Heart right ventricle (tissue), 16 donors: ENCODE data around the gene CA12. TPM values are rescaled to one million over a fixed set of nuclear protein-coding genes. Genes with fewer than 3 reads are reported as not detected.

Experiments used
- ATAC-seq, 8 donors: fragments of 200-7000 bp; cut with Tn5 transposase; one replicate each; pipeline ENCODE4 v1.9.1; 2020; ENCODE audit warnings: mild to moderate bottlenecking in 8 of 8, moderate library complexity in 8 of 8, moderate number of reproducible peaks in 1 of 8
- DNase-seq, 2 donors: peaks; one replicate each; pipeline ENCODE4 v3.0.0-alpha.2; 2020
- H3K27ac ChIP-seq, 10 donors: fragments of 200-600 bp; sonication (generic) in 2 of 10; one replicate each; pipeline versions ENCODE4 v1.5.0 to v1.8.0; 2020 to 2022; ENCODE audit warnings: mild to moderate bottlenecking in 3 of 10
- H3K27me3 ChIP-seq, 7 donors: fragments of 200-600 bp; one replicate each; pipeline ENCODE4 v1.8.0; 2021 to 2022; ENCODE audit warnings: mild to moderate bottlenecking in 2 of 7
- H3K36me3 ChIP-seq, 9 donors: fragments of 200-600 bp; sonication (generic) in 1 of 9; one replicate each; pipeline versions ENCODE4 v1.5.0 to v1.8.0; 2020 to 2022; ENCODE audit warnings: mild to moderate bottlenecking in 2 of 9
- H3K4me1 ChIP-seq, 9 donors: fragments of 200-600 bp; sonication (generic) in 1 of 9; one replicate each; pipeline versions ENCODE4 v1.5.0 to v1.8.0; 2020 to 2022; ENCODE audit warnings: mild to moderate bottlenecking in 4 of 9
- H3K4me3 ChIP-seq, 10 donors: fragments of 200-600 bp; sonication (generic) in 2 of 10; one replicate each; pipeline versions ENCODE4 v1.5.0 to v1.8.0; 2020 to 2022; ENCODE audit warnings: mild to moderate bottlenecking in 7 of 10, moderate library complexity in 2 of 10
- H3K9me3 ChIP-seq, 11 donors: fragments of 200-600 bp in 10 of 11; sonication (generic) in 2 of 11; one replicate each; pipeline versions ENCODE4 v1.5.0 to v1.8.0; 2013 to 2022; ENCODE audit warnings: mild to moderate bottlenecking in 2 of 11, control low read depth in 1 of 11, moderate library complexity in 1 of 11
- WGBS, 2 donors: extraction: QIAGEN DNeasy Blood & Tissue Kit; methylation state at CpG; one replicate each; pipeline ENCODE4 v1.1.7; 2013; ENCODE audit warnings: inconsistent platforms in 1 of 2; 5-methylcytosine and 5-hydroxymethylcytosine counted together
- intact Hi-C, 10 donors: fragments of 100-400 bp; cut with DNase I; formaldehyde crosslinking; loops; one replicate each; pipeline versions ENCODE4 v1.11.1 to v1.14.2; 2022
- polyA plus RNA-seq, 2 donors: library from polyadenylated mRNA; stranded (reverse); fragments of 200-250 nt; gene quantifications; one replicate each; pipeline ENCODE4 v1.2.3, GENCODE V29; 2013
- total RNA-seq, 10 donors: library from RNA; stranded (reverse); fragmentation: NEBNext Ultra II Directional in 3 of 10; extraction: Animal tissue kit (Norgen Biotek cat#: 25700) in 3 of 10; gene quantifications; one replicate each; pipeline versions ENCODE4 v1.2.1 to v1.2.4, GENCODE V29; 2021 to 2023
- TF ChIP-seq, protein P1 (sequence below), 9 donors: fragments of 200-600 bp; sonication (generic) in 2 of 9; IDR thresholded peaks; one replicate each; pipeline versions ENCODE4 v1.5.0 to v1.8.0; 2021 to 2022; ENCODE audit warnings: antibody characterized with exemption in 9 of 9, mild to moderate bottlenecking in 5 of 9, moderate library complexity in 1 of 9
- donor health status: Arrhythmogenic right ventricular cardiomyopathy.
- donor health status: ischemic (EF 13 %, LVEDD 7.1; RV severe dilation, severe dysfunction).
- donor health status: healthy with polysubstance abuse.
- donor health status: DM: no; HTN: yes; CAD: no.
- donor health status: DM: no; HTN: no; CAD: no.
- donor health status: ischemic (EF 25% LVEDD 6.9; RV normal size, moderate dysfunction).
- donor health status: ischemic (EF 25% LVEDD 5.7; RV mildly dilated, moderate dysfunction).
- donor health status: healthy.
- donor health status: DM: yes; HTN: yes; CAD: no.
- donor health status: Ischemic cardiomyopathy.
- donor health status: ischemic (EF 35%, LVEDD 5.7; RV mildly dilated, moderate dysfunction).
- donor health status: nonischemic (EF 11% LVEDD 7.7; RV severe dilation, severe dysfunction).
- donor health status: DM: yes; HTN: yes; CAD: no.
- donor health status: PGD.
- donor health status: ischemic (EF 29% LVEDD 5.4; RV normal size, mild dysfunction).
- donor health status: nonischemic (EF 23%, LVEDD 6.1; RV moderate dilation, normal function).

CA12 gene
- total and polyA plus RNA-seq, 12 donors: 0.07 to 1.3 (median 0.15) TPM; not detected in 1

DNA sequence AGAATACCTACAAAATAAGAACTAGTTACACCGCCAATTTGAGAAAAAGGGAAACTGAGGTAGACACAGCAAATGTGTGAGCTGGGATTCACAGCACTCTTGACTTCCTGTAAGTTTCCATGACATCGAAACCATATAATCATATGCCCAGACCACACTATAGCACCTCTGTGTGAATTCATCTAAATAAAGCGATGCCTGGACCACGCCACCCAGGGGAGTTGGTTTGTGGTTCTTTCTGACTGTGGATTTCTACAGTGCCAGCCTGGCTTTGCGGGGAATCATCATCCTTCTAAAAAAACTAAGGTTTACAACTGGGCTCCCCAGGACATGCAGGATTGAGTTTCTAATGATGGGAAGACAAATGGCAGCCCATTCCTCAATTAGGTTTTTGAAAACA, 23.5 kb upstream of the CA12 start:
- Histone ChIP-seq H3K36me3 (no peaks in the 10 kb centered on the region), H3K9me3 (no peaks in the 10 kb centered on the region), H3K27ac (no peak overlapping the region), H3K4me3 (no peak overlapping the region), H3K27me3 (no peaks in the 10 kb centered on the region), H3K4me1 (peaks cover 0 to 9% (median 0%) of the 10 kb centered on the region in 9 donors)
- intact Hi-C loops: loop anchor here in 4 of 10 donors (2.0 to 10.0 kb wide), 4 partner anchors 60 to 360 kb away; partner anchors contain the start of genes LACTB (in 1 of the 4) and TPM1 (in 1 of the 4)
- ATAC-seq (no peak), DNase-seq (no peak)
- TF ChIP-seq, protein P1, sequence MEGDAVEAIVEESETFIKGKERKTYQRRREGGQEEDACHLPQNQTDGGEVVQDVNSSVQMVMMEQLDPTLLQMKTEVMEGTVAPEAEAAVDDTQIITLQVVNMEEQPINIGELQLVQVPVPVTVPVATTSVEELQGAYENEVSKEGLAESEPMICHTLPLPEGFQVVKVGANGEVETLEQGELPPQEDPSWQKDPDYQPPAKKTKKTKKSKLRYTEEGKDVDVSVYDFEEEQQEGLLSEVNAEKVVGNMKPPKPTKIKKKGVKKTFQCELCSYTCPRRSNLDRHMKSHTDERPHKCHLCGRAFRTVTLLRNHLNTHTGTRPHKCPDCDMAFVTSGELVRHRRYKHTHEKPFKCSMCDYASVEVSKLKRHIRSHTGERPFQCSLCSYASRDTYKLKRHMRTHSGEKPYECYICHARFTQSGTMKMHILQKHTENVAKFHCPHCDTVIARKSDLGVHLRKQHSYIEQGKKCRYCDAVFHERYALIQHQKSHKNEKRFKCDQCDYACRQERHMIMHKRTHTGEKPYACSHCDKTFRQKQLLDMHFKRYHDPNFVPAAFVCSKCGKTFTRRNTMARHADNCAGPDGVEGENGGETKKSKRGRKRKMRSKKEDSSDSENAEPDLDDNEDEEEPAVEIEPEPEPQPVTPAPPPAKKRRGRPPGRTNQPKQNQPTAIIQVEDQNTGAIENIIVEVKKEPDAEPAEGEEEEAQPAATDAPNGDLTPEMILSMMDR (IDR thresholded peaks at IDR 0.05): no peak
- 95 to 97% methylated on average over 5 of the region's 5 CpGs for WGBS, 2 donors

DNA sequence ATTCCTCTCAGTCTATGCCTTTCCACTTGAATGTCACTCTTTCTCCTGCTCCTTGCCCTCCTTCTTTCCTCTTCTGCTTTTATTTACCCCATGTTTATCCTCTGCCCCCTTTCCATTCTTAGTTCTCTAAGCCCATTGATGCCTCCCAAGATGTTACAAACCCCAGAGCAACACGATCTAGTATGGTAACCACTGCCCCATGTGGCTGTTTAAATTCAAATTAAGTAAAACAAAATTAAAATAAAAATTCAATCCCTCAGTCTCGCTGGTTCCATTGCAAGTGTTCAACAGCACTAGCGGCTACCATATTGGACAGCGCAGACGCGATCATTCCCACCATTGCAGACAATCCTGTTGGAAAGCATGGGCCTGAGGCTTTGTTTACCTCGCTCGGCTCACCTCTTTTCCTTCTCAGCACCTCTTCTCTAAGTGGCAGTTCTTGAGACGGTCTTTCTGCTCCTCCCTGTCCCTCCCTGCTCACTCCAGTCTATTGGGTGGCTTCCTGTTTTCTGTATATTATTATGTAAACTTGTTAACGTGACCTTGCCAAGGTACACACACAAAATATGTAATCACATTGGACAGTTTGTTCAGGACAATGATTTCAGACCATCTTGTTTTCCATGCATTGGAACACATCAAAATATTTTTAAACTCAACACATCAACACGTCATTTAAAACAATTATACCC, 21.8 kb upstream of the CA12 start:
- Histone ChIP-seq H3K36me3 (no peaks in the 10 kb centered on the region), H3K27ac (no peak overlapping the region), H3K27me3 (no peaks in the 10 kb centered on the region), H3K4me3 (no peak overlapping the region), H3K9me3 (no peaks in the 10 kb centered on the region), H3K4me1 (peaks cover 0 to 9% (median 0%) of the 10 kb centered on the region in 9 donors)
- WGBS, 2 donors: 83 to 86% methylated on average over 11 of the region's 11 CpGs
- intact Hi-C loops: loop anchor here in 8 of 10 donors (1.0 to 10.0 kb wide), 6 partner anchors 61 to 556 kb away; partner anchors contain the start of genes LACTB (in 1 of the 8) and TPM1 (in 1 of the 8)
- ATAC-seq: no peak
- TF ChIP-seq, protein P1 (IDR thresholded peaks at IDR 0.05): no peak
- no peak for DNase-seq

DNA sequence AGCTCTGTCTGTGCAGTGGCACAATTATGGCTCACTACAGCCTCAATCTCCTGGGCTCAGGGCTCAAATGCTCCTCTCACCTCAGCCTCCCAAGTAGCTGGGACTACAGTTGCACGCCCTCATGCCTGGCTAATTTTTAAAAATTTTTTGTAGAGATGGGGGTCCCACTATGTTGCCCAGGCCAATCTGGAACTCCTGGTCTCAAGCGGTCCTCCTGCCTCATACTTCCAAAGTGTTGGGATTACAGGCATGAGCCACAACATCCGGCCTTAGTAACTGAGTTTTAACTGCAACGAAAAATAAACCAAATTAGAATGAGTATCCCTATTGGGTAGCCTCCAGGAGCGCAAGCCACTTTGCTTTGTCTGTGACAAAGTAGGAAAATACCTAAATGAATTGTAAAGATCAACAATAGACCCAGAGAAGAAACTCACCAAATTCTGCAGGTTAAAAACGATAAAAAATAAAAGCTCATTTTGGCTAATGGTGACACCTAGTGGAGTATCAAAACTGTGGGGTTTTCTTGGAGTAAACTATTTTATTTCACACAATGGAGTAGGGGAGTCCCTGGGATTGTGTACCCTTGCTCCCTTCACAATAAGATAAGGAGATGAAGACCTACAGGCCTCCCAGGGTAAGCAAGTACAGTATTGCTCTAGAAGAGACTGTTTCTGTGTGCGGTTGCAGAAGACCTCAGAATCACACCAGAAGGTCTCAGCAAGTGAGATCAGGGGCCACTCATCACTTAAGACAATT, 21.0 kb upstream of the CA12 start:
- H3K27me3 ChIP-seq: no peaks in the 10 kb centered on the region
- ATAC-seq: peak in 6 of 8 donors; percentile 11 to 62 (median 48)
- H3K9me3 ChIP-seq: no peaks in the 10 kb centered on the region
- no peak for DNase-seq
- 61 to 68% methylated on average over 7 of the region's 7 CpGs for WGBS, 2 donors
- H3K36me3 ChIP-seq: no peaks in the 10 kb centered on the region
- peaks cover 0 to 9% (median 0%) of the 10 kb centered on the region in 9 donors for H3K4me1 ChIP-seq
- TF ChIP-seq, protein P1 (IDR thresholded peaks at IDR 0.05): peak; percentile 51 to 81 (median 73)
- intact Hi-C loops: loop anchor here in 8 of 10 donors (1.0 to 10.0 kb wide), 6 partner anchors 62 to 555 kb away; partner anchors contain the start of genes LACTB (in 1 of the 8) and TPM1 (in 1 of the 8)
- H3K27ac ChIP-seq: no peak overlapping the region
- H3K4me3 ChIP-seq: no peak overlapping the region
